ENCODE results near the gene ITGA11.

ITGA11 gene

DNA sequence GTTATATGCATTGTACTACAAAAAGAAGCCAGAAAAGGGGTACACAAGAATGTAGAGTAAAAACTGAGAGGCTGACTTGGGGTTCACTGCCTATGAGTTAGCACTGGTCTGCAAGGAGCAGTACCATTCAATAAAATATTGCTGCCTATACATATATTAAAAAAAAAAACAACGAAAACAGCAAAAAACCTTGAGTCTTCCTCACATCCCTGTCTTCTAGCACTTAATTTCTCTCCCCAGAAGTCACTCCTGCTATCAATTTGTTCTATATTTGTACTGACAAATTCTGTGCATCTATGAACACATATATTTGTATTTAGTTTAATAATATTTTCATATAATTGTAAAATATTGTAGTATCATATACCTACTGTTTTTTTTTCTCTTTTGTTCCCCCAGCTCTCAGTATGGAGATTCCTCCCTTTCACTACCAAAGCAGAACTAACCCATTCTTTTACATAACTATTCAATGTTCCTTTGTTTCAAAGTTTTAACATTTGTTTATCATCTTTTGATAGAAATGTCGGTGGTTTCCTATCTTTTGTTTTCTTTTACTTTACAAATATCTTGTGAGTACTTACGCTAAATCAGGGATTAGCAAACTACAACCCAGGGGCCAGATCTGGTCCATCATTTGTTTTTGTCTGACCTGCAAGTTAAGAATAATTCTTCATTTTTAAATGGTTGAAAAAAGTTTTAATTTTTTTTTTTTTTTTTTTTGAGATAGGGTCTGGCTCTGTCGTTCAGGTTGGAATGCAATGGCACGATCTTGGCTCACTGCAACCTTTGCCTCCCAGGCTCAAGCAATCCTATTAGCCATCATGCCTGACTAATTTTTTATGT is 169.2 kb downstream of the ITGA11 start:
- no peak for DNase-seq

GRCh38 chr15:68261980-68262379 is 170.0 kb downstream of the ITGA11 start:
- no peak for DNase-seq

- DNase-seq, result no peak
Observed at GRCh38 chr15:68261241-68261640, 170.7 kb downstream of the ITGA11 start.

- DNase-seq, result no peak
Observed at GRCh38 chr15:68259883-68260282, 172.1 kb downstream of the ITGA11 start.

DNA sequence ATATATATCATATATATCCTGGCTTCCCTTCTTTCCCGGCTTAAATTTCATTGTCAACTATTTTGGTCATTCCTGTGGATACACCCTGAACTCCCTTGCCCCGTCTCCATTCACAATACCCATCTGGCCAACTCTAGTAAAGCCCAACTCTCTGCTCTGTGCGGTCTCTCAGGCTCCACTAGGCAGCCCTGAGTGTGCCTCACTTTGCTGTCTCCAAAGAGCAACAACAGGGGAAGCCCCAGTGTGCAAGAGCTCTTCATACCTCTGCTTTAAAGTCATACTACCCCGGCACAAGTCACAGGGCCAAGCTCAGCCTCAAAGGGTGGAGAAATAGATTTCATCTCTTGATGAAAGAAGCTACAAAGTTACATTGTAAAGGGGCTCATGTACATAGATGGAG is 173.3 kb downstream of the ITGA11 start:
- DNase-seq, result peak in 1 of 2 donors; percentile 53

DNA sequence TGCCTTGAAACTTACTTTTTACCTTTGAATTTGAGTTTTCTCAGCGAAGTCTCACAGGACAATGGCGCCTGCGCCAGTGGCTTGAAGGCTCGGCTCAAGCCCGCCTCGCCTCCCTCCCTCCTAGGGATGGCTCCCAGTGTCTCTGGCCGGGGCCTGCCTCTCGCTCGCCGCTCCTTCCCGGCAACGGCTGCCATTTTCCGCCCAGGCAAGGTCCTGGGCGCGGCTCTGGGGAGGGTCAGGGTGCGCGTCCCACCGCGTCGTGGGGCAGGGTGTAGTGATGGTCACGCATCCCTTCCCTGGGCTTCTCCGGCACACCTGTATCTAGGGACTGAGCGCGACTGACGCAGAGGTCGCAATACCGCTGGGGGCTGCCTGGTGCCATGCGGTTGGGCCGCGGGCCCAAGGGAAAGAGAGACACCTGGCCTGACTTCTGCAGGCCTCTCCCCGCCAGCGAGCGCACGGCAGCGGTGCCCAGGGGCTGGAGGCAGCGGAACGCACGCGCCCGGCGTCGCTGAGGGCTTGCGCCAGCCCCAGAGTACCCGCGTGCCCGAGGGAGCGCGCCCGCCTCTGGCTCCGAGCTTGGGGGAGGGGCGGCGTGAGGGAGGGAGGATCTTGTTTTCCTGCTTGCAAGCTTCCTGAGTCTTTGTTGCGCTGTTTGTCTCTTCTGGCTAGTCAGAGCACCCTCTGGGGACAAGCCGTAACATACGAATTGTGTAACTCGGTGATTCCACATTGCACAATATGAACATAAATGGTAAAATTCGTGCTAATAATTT is 175.1 kb downstream of the ITGA11 start:
- peak; percentile 96 to 97 for DNase-seq

DNA sequence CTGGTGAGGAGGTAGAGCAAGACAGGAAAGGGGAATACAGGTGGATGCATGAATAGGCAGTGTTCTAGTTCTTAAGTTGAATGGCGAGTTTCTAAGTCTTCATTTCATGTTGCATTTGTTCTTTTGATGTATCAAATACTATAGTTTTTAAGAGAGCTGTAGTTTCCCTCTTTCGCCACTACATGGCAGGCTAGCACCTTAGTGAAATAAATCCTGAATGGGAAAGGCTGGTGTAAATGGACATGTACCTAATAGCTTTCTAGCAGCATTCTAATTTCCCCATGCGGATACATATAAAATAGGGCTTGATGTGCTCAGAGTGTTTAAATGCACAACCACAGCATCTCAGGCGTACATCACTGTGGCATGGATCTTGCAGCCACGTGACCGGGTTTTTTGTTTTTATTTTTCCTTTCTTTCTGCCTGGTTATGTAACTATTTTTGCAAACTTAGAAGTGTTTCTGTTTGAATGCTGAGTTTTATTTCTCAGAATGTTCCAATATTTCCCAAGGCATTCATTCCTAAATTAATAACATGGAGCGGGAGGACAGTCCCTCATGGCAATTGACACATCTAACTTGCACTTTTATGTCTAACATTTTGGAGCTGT is 178.9 kb downstream of the ITGA11 start:
- DNase-seq, result peak; percentile 79 to 88

- DNase-seq, result peak; percentile 75 to 76
Observed at GRCh38 chr15:68249058-68249713, 182.8 kb downstream of the ITGA11 start.

All from inflammatory macrophage (primary cell).